IPS-20b (cell line): ENCODE measurements around the gene LILRA5.
"Not testable (repeated sequence)": the region's sequence is repeated elsewhere in the genome, so short reads cannot be mapped to it uniquely, and the experiment has no call there.

Source experiments
- H3K27ac ChIP-seq: one replicate; pipeline ENCODE4 v1.5.1; 2013; ENCODE audit warnings: low read length
- H3K27me3 ChIP-seq: 2 replicates; pipeline ENCODE4 v1.6.1; 2013; ENCODE audit warnings: mild to moderate bottlenecking, low read length, inconsistent platforms; ENCODE audit not compliant: insufficient read depth
- H3K36me3 ChIP-seq: 2 replicates; pipeline ENCODE4 v1.6.1; 2013; ENCODE audit warnings: low read depth, mild to moderate bottlenecking, inconsistent platforms, low read length, moderate library complexity; ENCODE audit not compliant: insufficient read depth
- H3K4me1 ChIP-seq: 2 replicates; pipeline ENCODE4 v1.6.1; 2013; ENCODE audit warnings: mild to moderate bottlenecking, control low read depth, inconsistent platforms, low read length, moderate library complexity; ENCODE audit not compliant: insufficient read depth
- H3K4me3 ChIP-seq: 2 replicates; pipeline ENCODE4 v1.5.1; 2013; ENCODE audit warnings: mild to moderate bottlenecking, low read length, inconsistent platforms
- H3K9ac ChIP-seq: 2 replicates; pipeline ENCODE4 v1.6.1; 2013; ENCODE audit warnings: low read depth, mild to moderate bottlenecking, inconsistent platforms, low read length, moderate library complexity
- H3K9me3 ChIP-seq: 2 replicates; pipeline ENCODE4 v1.6.1; 2013; ENCODE audit warnings: mild to moderate bottlenecking, low read depth, low read length, inconsistent platforms; ENCODE audit not compliant: insufficient read depth

Gene LILRA5

GRCh38 chr19:54329476-54330165 is 16.7 kb upstream of the LILRA5 start:
- Histone ChIP-seq H3K9me3 (no peaks in the 10 kb centered on the region), H3K27ac (no peak overlapping the region), H3K36me3 (no peaks in the 10 kb centered on the region), H3K4me3 (no peak overlapping the region), H3K27me3 (no peaks in the 10 kb centered on the region; the same call in 1 of the 2 replicates), H3K4me1 (peaks cover 4% of the 10 kb centered on the region; the same call in 1 of the 2 replicates), H3K9ac (no peak overlapping the region)

- not testable (repeated sequence) for H3K4me3 ChIP-seq, H3K27me3 ChIP-seq, H3K9me3 ChIP-seq, H3K36me3 ChIP-seq, H3K9ac ChIP-seq, H3K27ac ChIP-seq
- H3K4me1 ChIP-seq = peaks cover 12% of the 10 kb centered on the region
Measured at GRCh38 chr19:54328781-54329180, 15.8 kb upstream of the LILRA5 start.

- Histone ChIP-seq H3K27ac (no peak overlapping the region), H3K4me3 (no peak overlapping the region), H3K9ac (no peak overlapping the region), H3K36me3 (no peaks in the 10 kb centered on the region), H3K9me3 (peaks cover 3% of the 10 kb centered on the region; the same call in 1 of the 2 replicates), H3K27me3 (no peaks in the 10 kb centered on the region; the same call in 1 of the 2 replicates), H3K4me1 (peaks cover 15% of the 10 kb centered on the region)
Measured at GRCh38 chr19:54325631-54326030, 12.7 kb upstream of the LILRA5 start.

- peaks cover 3% of the 10 kb centered on the region; the same call in 1 of the 2 replicates for H3K9me3 ChIP-seq
- H3K36me3 ChIP-seq = no peaks in the 10 kb centered on the region
- H3K9ac ChIP-seq = no peak overlapping the region
- peaks cover 15% of the 10 kb centered on the region for H3K4me1 ChIP-seq
- H3K27ac ChIP-seq = no peak overlapping the region
- H3K27me3 ChIP-seq = no peaks in the 10 kb centered on the region; the same call in 1 of the 2 replicates
- H3K4me3 ChIP-seq = no peak overlapping the region
Measured at GRCh38 chr19:54325194-54325621, 12.2 kb upstream of the LILRA5 start.

GRCh38 chr19:54324071-54324470 is 11.1 kb upstream of the LILRA5 start:
- Histone ChIP-seq H3K4me1 (peaks cover 15% of the 10 kb centered on the region), H3K27ac (no peak overlapping the region), H3K27me3 (no peaks in the 10 kb centered on the region)

GRCh38 chr19:54322934-54323333 is 10.0 kb upstream of the LILRA5 start:
- H3K4me3 ChIP-seq, H3K27ac ChIP-seq, H3K9ac ChIP-seq, H3K27me3 ChIP-seq, H3K9me3 ChIP-seq, H3K36me3 ChIP-seq: not testable (repeated sequence)
- peaks cover 15% of the 10 kb centered on the region for H3K4me1 ChIP-seq

More at GRCh38 chr19:54324071-54324470, 11.1 kb upstream of the LILRA5 start:
- H3K9ac ChIP-seq = peak overlapping the region; percentile 42
- H3K36me3 ChIP-seq = no peaks in the 10 kb centered on the region
- peak overlapping the region; percentile 45 for H3K4me3 ChIP-seq
- H3K9me3 ChIP-seq = peaks cover 3% of the 10 kb centered on the region; the same call in 1 of the 2 replicates

GRCh38 chr19:54322295-54322694 is 9.3 kb upstream of the LILRA5 start:
- peaks cover 15% of the 10 kb centered on the region for H3K4me1 ChIP-seq
- H3K27ac ChIP-seq, H3K4me3 ChIP-seq, H3K9me3 ChIP-seq, H3K27me3 ChIP-seq, H3K36me3 ChIP-seq, H3K9ac ChIP-seq: not testable (repeated sequence)

- Histone ChIP-seq H3K4me1 (peaks cover 20% of the 10 kb centered on the region), H3K9ac (no peak overlapping the region), H3K27me3 (no peaks in the 10 kb centered on the region; the same call in 1 of the 2 replicates), H3K4me3 (no peak overlapping the region), H3K9me3 (peaks cover 3% of the 10 kb centered on the region; the same call in 1 of the 2 replicates), H3K27ac (no peak overlapping the region), H3K36me3 (no peaks in the 10 kb centered on the region)
Measured at GRCh38 chr19:54319892-54320670, 7.1 kb upstream of the LILRA5 start.

GRCh38 chr19:54319049-54319448 is 6.1 kb upstream of the LILRA5 start:
- Histone ChIP-seq H3K9ac (no peak overlapping the region), H3K4me3 (no peak overlapping the region), H3K4me1 (peaks cover 10% of the 10 kb centered on the region; the same call in 1 of the 2 replicates), H3K36me3 (no peaks in the 10 kb centered on the region), H3K9me3 (peaks cover 3% of the 10 kb centered on the region; the same call in 1 of the 2 replicates), H3K27me3 (no peaks in the 10 kb centered on the region; the same call in 1 of the 2 replicates), H3K27ac (no peak overlapping the region)

GRCh38 chr19:54317965-54318240 is 4.9 kb upstream of the LILRA5 start:
- H3K9ac ChIP-seq = no peak overlapping the region
- no peaks in the 10 kb centered on the region for H3K36me3 ChIP-seq
- H3K27me3 ChIP-seq = no peaks in the 10 kb centered on the region; the same call in 1 of the 2 replicates
- H3K9me3 ChIP-seq = peaks cover 3% of the 10 kb centered on the region; the same call in 1 of the 2 replicates
- 0 out of 2 replicates have a peak, but pooled peaks cover 6% of the 10 kb centered on the region for H3K4me1 ChIP-seq
- no peak overlapping the region for H3K27ac ChIP-seq
- H3K4me3 ChIP-seq = no peak overlapping the region

GRCh38 chr19:54317108-54317964 is 4.4 kb upstream of the LILRA5 start:
- Histone ChIP-seq H3K9me3 (peaks cover 3% of the 10 kb centered on the region; the same call in 1 of the 2 replicates), H3K27ac (no peak overlapping the region), H3K27me3 (no peaks in the 10 kb centered on the region; the same call in 1 of the 2 replicates), H3K36me3 (no peaks in the 10 kb centered on the region), H3K9ac (peak overlapping the region; percentile 39; the same call in 1 of the 2 replicates), H3K4me3 (no peak overlapping the region), H3K4me1 (0 out of 2 replicates have a peak, but pooled peaks cover 6% of the 10 kb centered on the region)
